ENCODE data around the gene FRAS1.

Gene FRAS1

GRCh38 chr4:78558410-78558809, 501.3 kb downstream of the FRAS1 start:
- DNase-seq, result no peak

- DNase-seq, result no peak
Observed at GRCh38 chr4:78560296-78560963, 503.3 kb downstream of the FRAS1 start.

- DNase-seq, result no peak
Observed at GRCh38 chr4:78561677-78562076, 504.6 kb downstream of the FRAS1 start.

GRCh38 chr4:78562687-78563086, 505.6 kb downstream of the FRAS1 start:
- no peak for DNase-seq

- no peak for DNase-seq
Observed at GRCh38 chr4:78565971-78566372, 508.8 kb downstream of the FRAS1 start.

- no peak for DNase-seq
Observed at GRCh38 chr4:78566834-78567499, 509.8 kb downstream of the FRAS1 start.

- DNase-seq, result no peak
Observed at GRCh38 chr4:78567500-78568060, 510.5 kb downstream of the FRAS1 start.

GRCh38 chr4:78568640-78569305, 511.6 kb downstream of the FRAS1 start:
- DNase-seq, result no peak

GRCh38 chr4:78569306-78569821, 512.2 kb downstream of the FRAS1 start:
- no peak for DNase-seq

- no peak for DNase-seq
Observed at GRCh38 chr4:78570117-78570516, 513.0 kb downstream of the FRAS1 start.

GRCh38 chr4:78571804-78572203, 514.7 kb downstream of the FRAS1 start:
- DNase-seq, result no peak

GRCh38 chr4:78578674-78579425, 521.7 kb downstream of the FRAS1 start:
- no peak for DNase-seq

- DNase-seq, result no peak
Observed at GRCh38 chr4:78581618-78582017, 524.5 kb downstream of the FRAS1 start.

- DNase-seq, result no peak
Observed at GRCh38 chr4:78584863-78585547, 527.9 kb downstream of the FRAS1 start.

- no peak for DNase-seq
Observed at GRCh38 chr4:78585633-78586032, 528.5 kb downstream of the FRAS1 start.

- no peak for DNase-seq
Observed at GRCh38 chr4:78588894-78589545, 531.9 kb downstream of the FRAS1 start.

- no peak for DNase-seq
Observed at GRCh38 chr4:78591404-78591803, 534.3 kb downstream of the FRAS1 start.

GRCh38 chr4:78592088-78592783, 535.1 kb downstream of the FRAS1 start:
- no peak for DNase-seq
